Measurements from ENCODE around the gene ADCY2. TPM values are rescaled to one million over a fixed set of nuclear protein-coding genes. Genes with fewer than 3 reads are reported as not detected.

Gene ADCY2
- total RNA-seq, 1 experiment from 2014 or later, result not detected

DNA sequence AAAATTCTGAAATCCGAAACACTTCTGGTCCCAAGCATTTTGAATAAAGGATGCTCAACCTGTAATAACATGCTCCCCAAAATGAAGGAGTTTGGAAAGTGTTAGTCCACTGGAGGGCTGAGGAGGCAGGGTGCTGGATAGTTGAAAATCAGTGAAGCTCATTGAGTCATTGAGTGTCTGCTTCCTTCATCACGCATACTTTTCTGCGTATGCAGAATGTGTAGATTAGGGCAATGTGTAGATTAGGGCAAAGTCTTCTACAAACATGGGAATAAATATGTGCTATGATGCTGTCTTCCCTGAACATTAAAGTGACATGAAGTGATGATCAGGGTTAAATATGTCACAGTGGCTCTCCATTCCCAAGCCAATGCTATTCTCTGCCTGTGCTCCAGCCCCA lies 261.2 kb downstream of the ADCY2 start:
- peaks cover 15% of the 10 kb centered on the region for H3K27me3 Mint-ChIP-seq (ENCODE audit: insufficient read depth, unreplicated experiment)
- no peaks in the 10 kb centered on the region for H3K9me3 Mint-ChIP-seq (ENCODE audit: unreplicated experiment)
- H3K36me3 Mint-ChIP-seq (ENCODE audit: insufficient read depth, unreplicated experiment), result no peaks in the 10 kb centered on the region
- no peak for DNase-seq (ENCODE audit: unreplicated experiment)
- TF ChIP-seq, protein P1, sequence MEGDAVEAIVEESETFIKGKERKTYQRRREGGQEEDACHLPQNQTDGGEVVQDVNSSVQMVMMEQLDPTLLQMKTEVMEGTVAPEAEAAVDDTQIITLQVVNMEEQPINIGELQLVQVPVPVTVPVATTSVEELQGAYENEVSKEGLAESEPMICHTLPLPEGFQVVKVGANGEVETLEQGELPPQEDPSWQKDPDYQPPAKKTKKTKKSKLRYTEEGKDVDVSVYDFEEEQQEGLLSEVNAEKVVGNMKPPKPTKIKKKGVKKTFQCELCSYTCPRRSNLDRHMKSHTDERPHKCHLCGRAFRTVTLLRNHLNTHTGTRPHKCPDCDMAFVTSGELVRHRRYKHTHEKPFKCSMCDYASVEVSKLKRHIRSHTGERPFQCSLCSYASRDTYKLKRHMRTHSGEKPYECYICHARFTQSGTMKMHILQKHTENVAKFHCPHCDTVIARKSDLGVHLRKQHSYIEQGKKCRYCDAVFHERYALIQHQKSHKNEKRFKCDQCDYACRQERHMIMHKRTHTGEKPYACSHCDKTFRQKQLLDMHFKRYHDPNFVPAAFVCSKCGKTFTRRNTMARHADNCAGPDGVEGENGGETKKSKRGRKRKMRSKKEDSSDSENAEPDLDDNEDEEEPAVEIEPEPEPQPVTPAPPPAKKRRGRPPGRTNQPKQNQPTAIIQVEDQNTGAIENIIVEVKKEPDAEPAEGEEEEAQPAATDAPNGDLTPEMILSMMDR (IDR thresholded peaks at IDR 0.05; ENCODE audit: unreplicated experiment), result no peak
- ChIA-PET POLR2A (no interaction called here), CTCF (no interaction called here)
- no peak overlapping the region for H3K4me3 Mint-ChIP-seq (ENCODE audit: unreplicated experiment)
- H3K27ac Mint-ChIP-seq (ENCODE audit: low read depth, unreplicated experiment), result no peak overlapping the region
- H3K4me1 Mint-ChIP-seq (ENCODE audit: insufficient read depth, unreplicated experiment), result no peaks in the 10 kb centered on the region
- BruUV-seq (replicated peaks), result no TSS peak
- intact Hi-C loops (cut with micrococcal nuclease), result no loop called here

DNA sequence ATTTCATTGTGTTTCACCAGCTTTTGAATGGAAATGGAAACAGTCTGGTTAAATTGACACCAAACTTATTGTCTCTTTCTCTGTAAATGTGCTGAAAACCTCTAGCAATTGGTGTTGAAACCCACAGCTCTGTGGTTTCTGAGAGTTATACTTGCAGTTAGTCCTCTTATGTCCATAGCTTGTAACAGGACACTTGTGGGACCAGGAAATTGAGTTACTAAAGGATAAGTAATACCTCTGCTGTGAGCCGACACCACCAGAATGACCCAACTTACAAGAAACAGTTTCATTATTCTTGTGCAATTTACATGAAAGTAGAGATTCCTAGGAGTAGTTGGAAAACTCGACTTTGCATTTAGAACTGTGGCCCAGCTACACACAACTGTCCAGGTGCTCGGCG lies 263.5 kb downstream of the ADCY2 start:
- H3K9me3 Mint-ChIP-seq (ENCODE audit: unreplicated experiment), result no peaks in the 10 kb centered on the region
- TF ChIP-seq, protein P1 (IDR thresholded peaks at IDR 0.05; ENCODE audit: unreplicated experiment), result no peak
- ChIA-PET CTCF (interaction anchor here (0.7 kb wide), 1 partner anchor 27 kb away, joined by 3 read pairs; no protein-coding TSS in a partner anchor), POLR2A (no interaction called here)
- intact Hi-C loops (cut with micrococcal nuclease), result no loop called here
- no peaks in the 10 kb centered on the region for H3K4me1 Mint-ChIP-seq (ENCODE audit: insufficient read depth, unreplicated experiment)
- DNase-seq (ENCODE audit: unreplicated experiment), result no peak
- no peak overlapping the region for H3K4me3 Mint-ChIP-seq (ENCODE audit: unreplicated experiment)
- H3K27ac Mint-ChIP-seq (ENCODE audit: low read depth, unreplicated experiment), result no peak overlapping the region
- H3K36me3 Mint-ChIP-seq (ENCODE audit: insufficient read depth, unreplicated experiment), result no peaks in the 10 kb centered on the region
- peaks cover 4% of the 10 kb centered on the region for H3K27me3 Mint-ChIP-seq (ENCODE audit: insufficient read depth, unreplicated experiment)
- BruUV-seq (replicated peaks), result no TSS peak

DNA sequence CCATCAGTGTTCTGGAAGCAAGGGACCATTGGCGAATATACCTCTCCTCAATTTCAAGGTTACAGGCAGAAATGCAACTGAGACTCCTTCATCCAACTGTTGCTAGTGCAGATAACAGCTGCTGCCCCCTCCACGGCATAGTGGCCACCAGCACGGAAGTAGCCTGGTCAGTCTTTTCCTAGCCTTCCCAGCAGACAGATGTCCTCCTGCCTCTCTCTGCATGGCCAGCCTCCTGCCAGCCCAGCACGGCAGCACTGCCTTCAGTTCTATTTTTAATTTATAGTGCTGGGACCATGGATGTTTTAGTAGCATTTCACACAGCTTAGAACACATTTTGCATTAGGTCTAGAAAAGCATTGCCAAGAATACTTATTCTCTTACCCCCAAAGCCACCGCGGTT lies 266.4 kb downstream of the ADCY2 start:
- TF ChIP-seq, protein P1 (IDR thresholded peaks at IDR 0.05; ENCODE audit: unreplicated experiment), result no peak
- H3K9me3 Mint-ChIP-seq (ENCODE audit: unreplicated experiment), result no peaks in the 10 kb centered on the region
- H3K27me3 Mint-ChIP-seq (ENCODE audit: insufficient read depth, unreplicated experiment), result no peaks in the 10 kb centered on the region
- BruUV-seq (replicated peaks), result no TSS peak
- no peaks in the 10 kb centered on the region for H3K36me3 Mint-ChIP-seq (ENCODE audit: insufficient read depth, unreplicated experiment)
- ChIA-PET CTCF (no interaction called here), POLR2A (no interaction called here)
- no peaks in the 10 kb centered on the region for H3K4me1 Mint-ChIP-seq (ENCODE audit: insufficient read depth, unreplicated experiment)
- no peak overlapping the region for H3K4me3 Mint-ChIP-seq (ENCODE audit: unreplicated experiment)
- DNase-seq (ENCODE audit: unreplicated experiment), result no peak
- intact Hi-C loops (cut with micrococcal nuclease), result no loop called here
- H3K27ac Mint-ChIP-seq (ENCODE audit: low read depth, unreplicated experiment), result no peak overlapping the region

DNA sequence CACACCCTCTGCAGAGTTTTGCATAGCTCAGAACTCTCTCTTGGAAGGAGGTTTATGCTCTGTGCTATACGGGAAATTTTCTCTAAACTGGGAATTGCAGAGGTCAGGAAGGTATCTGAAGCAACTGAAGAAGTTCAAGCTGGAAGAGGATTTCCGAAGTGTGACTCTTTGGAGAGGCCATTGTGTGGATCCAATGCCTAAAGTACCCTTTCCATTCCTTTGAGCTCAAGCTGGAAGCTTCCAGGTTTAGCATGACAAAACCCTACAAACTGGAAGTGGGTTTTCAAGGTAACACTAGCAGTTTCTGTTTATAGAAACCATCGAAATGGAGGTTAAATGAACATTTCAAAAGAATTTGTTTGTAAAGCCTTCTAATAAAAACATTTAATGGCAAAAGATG lies 267.9 kb downstream of the ADCY2 start:
- DNase-seq (ENCODE audit: unreplicated experiment), result no peak
- Mint-ChIP-seq H3K36me3 (ENCODE audit: insufficient read depth, unreplicated experiment) (no peaks in the 10 kb centered on the region), H3K27ac (ENCODE audit: low read depth, unreplicated experiment) (no peak overlapping the region), H3K27me3 (ENCODE audit: insufficient read depth, unreplicated experiment) (no peaks in the 10 kb centered on the region), H3K9me3 (ENCODE audit: unreplicated experiment) (no peaks in the 10 kb centered on the region), H3K4me1 (ENCODE audit: insufficient read depth, unreplicated experiment) (peaks cover 9% of the 10 kb centered on the region), H3K4me3 (ENCODE audit: unreplicated experiment) (no peak overlapping the region)
- POLR2A ChIA-PET, result interaction anchor here (0.6 kb wide), 1 partner anchor 457 kb away, joined by 3 read pairs; no protein-coding TSS in a partner anchor
- BruUV-seq (replicated peaks), result no TSS peak
- TF ChIP-seq, protein P1 (IDR thresholded peaks at IDR 0.05; ENCODE audit: unreplicated experiment), result no peak
- CTCF ChIA-PET, result no interaction called here
- intact Hi-C loops (cut with micrococcal nuclease), result no loop called here

Data from MCF 10A (cell line).